Hematopoietic multipotent progenitor cell treated with erythropoietin and hydrocortisone succinate and interleukin-3 and kit ligand, for 17 days (in vitro differentiated cells): ENCODE results near the gene PHAX.
A peak's percentile ranks its signal among the peaks of the same experiment; 100 is the strongest.
"Not testable (repeated sequence)": the region's sequence is repeated elsewhere in the genome, so short reads cannot be mapped to it uniquely, and the experiment has no call there.

ENCODE experiments used
- DNase-seq: peaks from one replicate; pipeline ENCODE4 v3.0.0-alpha.2; 2015; ENCODE audit warnings: low spot score

PHAX gene

DNA sequence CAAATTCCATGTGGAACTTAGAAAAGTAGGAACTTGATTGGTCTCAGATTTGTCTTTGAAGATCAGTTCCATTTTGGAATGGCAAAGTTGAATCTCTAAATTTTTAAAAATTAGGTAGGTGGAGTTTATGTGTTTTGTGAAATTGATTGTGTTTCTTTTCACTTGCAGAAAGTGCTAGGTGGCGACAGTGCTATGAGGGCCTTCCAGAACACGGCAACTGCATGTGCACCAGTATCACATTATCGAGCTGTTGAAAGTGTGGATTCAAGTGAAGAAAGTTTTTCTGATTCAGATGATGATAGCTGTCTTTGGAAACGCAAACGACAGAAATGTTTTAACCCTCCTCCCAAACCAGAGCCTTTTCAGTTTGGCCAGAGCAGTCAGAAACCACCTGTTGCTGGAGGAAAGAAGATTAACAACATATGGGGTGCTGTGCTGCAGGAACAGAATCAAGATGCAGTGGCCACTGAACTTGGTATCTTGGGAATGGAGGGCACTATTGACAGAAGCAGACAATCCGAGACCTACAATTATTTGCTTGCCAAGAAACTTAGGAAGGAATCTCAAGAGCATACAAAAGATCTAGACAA is 2.8 kb downstream of the PHAX start:
- no peak for DNase-seq

DNA sequence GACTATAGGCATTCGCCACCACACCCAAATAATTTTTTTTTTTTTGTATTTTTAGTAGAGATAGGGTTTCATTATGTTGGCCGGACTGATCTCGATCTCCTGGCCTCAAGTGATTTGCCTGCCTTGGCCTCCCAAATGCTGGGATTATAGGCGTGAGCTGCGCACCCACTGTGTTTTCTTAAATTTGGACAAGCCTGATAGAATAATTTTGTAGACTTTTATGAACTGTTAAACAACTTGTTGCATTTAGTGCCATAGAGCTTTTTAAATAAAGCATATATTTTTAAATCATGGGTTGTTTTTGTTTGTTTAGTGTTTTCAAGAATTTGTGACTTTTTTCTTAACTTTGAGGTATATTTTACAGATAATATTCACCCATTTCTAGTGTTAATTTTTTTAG is 4.8 kb downstream of the PHAX start:
- no peak for DNase-seq

DNA sequence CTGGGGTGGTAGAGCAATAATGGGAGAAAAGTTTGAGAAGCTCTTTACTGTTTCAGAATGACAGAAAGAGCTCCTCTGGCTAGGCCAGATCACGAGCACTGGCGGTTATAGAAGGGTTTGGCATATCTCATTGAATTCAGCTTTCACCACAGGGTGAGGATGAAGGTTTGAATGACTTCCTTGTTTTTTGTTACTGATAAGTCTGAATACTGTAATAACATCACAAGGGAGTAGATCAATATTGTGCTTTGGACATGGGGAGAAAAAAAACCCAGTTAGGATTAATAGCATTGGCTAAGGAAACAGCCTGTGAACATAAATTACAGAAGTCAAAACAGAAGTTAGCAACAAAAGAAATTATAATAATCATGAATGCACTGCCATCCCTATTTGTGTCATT is 9.4 kb downstream of the PHAX start:
- DNase-seq: no peak

DNA sequence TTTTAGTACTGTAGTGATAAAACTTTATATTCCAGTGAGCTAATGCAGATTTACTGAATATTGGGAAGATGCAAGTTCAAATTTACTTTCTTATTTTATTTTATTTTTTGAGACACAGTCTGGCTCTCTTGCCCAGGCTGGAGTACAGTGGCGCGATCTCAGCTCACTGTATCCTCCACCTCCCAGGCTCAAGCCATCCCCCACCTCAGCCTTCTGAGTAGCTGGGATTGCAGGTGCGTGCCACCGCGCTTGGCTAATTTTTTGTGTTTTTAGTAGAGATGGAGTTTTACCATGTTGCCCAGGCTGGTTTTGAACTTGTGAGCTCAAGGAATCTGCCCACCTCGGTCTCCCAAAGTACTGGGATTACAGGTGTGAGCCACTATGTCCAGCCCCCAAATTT is 9.9 kb downstream of the PHAX start:
- no peak for DNase-seq

DNA sequence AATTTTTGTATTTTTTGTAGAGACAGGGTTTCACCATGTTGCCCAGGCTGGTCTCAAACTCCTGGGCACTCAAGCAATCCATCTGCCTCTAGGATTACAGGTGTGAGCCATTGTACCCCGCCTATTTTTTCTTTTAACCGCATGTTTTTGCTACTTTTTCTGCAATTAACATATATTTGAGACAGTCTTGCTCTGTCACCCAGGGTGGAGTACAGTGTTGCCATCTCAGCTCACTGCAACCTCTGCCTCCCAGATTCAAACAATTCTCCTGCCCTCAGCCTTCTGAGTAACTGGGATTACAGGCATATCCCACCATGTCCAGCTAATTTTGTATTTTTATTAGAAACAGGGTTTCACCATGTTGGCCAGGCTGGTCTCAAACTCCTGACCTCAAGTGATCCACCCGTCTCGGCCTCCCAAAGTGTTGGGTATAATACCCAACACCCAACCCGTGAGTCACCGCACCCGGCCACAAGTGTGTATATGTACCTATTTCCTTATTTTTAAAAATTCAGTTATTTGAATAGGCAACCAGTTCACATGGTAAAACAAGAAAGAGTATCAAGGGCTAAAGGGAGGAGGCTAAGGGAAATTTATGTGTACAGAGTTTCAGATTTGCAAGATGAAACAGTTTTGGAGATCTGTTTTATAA is 13.3 kb downstream of the PHAX start:
- no peak for DNase-seq

DNA sequence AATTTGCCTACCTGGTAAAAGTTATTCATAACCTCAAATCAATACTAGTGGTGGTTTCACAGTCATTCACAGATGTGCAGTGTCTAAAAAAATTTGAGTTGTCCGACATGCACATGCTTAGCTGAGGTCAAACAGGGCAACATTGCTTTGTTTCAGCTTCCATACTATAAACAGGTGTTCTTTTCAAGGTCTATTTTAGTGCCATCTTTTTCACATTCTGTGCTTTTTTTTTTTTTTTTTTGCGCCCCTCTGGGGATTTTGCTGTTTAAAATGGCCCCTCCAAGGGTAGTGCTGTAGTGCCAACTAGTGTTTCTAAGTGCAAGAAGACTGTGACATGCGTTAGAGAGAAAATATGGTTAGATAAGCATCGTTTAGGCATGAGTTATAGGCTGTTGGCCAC is 14.5 kb downstream of the PHAX start:
- DNase-seq: no peak

DNA sequence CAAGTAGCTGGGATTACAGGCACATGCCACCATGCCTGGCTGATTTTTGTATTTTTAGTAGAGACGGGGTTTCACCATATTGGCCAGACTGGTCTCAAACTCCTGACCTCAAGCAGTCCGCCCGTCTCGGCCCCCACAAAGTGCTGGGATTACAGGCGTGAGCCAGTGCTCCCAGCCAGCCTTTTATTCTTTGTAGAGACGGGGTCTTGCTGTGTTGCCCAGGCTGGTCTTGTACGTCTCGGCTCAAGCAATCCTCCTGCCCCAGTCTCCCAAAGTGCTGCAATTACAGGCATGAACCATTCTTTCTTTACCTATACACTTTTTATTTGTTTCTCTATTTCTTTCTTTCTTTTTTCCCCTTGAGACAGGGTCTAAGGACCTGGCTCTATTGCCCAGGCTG is 16.9 kb downstream of the PHAX start:
- not testable (repeated sequence) for DNase-seq

DNA sequence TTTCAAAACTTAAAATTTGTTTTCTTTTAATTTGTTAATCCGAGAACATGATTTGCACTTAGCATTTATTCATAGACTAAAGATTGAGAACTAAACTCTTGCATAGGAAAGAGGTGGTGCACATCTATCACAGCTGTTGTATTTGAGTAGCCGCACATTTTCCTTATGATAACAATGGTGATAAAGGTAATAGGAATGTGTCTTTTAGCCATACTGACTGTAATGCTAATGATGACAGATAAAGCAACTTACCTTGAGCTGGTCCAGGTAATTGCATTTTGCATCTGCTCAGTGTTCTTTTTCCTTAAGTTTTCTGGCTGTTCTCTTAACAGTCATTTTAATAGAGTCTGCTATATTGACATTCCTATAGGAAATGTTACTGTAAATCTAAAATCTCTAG is 19.0 kb downstream of the PHAX start:
- no peak for DNase-seq

DNA sequence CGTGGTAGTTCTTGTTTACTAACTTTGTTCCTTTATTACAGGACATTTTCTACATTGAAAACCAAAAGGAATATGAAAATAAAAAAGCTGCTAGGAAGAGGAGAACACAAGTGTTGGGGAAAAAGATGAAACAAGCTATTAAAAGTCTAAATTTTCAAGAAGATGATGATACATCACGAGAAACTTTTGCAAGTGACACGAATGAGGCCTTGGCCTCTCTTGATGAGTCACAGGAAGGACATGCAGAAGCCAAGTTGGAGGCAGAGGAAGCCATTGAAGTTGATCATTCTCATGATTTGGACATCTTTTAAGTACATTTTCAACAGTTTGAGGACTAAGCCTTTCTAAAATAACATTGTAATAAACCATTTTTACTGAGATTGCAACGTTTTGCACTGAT is 23.8 kb downstream of the PHAX start:
- no peak for DNase-seq

DNA sequence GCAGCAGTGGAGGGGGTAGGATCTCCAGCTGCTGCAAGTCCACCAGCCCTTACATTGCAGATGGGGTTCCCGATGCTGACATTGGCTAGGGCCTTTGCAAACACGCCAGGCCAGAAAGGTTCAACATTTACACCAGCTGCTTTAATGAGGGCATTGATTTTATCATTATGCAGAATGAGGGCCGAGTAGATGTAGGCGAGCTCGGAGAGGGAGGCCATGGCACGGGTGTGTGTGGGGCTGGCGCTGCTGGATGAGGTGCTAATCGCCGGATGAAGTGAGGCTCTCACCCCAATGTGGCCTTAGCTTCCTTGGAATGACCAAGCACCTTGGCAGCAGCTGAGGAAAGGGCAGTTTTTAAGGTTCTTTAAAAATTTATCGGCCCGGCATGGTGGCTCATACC is 27.4 kb downstream of the PHAX start:
- no peak for DNase-seq

DNA sequence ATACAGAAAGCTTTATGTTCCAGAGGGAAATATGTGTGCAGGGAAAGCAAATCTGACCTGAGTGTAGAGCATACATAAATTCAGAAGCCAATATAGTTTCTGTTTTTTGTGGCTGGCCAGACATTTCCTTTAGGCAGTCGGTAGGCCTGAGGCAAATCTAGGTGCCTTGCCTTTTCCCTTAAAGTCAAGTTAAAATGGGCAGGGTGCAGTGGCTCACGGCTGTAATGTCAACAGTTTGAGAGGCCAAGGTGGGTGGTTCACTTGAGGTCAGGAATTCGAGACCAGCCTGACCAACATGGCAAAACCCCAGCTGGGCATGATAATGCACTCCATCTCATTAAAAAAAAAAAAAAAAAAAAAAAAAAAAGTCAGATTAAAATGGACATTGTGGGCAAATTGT is 31.2 kb downstream of the PHAX start:
- no peak for DNase-seq

DNA sequence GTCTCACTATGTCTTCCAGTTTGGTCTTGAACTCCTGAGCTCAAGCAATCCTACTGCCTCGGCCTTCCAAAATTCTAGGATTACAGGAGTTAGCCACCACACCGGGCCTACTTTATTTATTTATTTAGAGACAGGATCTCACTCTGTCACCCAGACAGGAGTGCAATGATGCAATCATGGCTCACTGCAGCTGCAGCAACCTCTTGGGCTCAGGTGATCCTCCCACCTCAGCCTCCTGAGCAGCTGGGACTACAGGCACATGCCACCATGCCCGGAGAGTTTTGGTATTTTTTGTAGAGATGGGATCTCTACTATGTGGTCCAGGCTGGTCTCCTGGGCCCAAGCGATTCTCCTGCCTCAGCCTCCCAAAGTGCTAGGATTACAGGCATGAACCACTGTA is 32.8 kb downstream of the PHAX start:
- no peak for DNase-seq

DNA sequence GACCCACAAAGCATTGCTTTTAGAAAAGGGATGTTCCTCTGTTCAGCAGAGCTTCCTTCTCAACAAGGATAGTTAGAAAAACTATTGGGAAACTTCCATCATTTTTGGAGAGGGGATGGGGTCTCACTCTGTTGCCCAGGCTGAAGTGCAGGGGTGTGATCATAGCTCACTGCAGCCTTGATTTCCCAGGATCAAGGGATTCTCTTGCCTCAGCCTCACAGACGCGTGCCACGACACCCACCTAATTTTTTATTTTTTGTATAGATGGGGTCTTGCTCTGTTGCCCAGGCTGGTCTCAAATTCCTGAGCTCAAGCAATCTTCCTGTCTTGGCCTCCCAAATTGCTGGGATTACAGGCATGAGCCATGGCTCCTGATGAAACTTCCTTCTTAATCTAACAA is 34.8 kb downstream of the PHAX start:
- no peak for DNase-seq

DNA sequence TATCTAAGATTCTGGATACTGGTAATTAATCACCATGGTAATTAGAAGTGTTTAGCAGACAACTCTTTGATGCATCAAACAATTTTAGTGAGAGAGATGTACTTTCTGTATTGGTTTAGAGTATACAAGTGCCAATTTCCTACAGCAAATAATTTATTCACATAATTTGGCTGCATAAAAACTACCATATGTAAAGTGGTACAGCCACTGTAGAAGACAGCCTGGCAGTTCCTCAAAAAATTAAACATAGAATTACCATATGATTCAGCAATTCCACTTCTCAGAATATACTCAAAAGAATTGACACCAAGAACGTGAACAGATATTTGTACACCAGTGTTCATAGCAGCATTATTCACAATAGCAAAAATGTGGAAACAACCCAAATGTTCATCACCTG is 36.2 kb downstream of the PHAX start:
- DNase-seq: no peak

DNA sequence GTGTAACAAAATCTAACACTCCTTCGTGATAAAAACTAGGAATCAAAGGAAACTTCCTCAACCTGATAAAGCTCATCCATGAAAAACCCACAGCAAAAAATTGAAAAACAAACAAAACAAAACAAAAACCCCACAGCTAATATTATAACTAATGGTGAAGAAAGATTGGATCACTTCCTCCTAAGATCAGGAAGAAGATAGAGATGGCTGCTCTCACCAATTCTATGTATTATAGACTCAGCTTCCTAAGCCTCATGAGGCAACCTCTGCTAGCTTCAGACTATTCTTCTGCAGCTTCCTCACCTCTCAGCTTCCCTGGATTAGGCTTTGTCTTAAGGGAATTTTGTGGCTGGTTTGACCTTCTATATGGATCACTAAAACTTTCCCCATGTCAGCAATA is 40.1 kb downstream of the PHAX start:
- no peak for DNase-seq

DNA sequence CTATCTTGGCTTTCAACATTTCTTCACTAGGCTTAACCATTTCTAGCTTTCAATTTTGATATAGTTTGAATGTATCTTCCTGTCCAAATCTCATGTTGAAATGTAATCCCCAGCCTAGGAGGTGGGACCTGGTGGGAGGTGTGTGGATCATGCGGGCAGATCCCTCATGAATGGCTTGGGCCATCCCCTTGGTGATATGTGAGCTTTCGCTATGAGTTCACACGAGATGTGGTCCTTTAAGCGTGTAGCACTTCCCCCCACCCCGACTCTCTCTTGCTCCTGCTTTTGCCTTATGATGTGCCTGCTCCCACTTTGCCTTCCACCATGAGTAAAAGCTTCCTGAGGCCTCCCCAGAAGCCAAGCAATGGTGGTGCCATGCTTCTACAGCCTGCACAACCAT is 40.6 kb downstream of the PHAX start:
- DNase-seq: no peak

DNA sequence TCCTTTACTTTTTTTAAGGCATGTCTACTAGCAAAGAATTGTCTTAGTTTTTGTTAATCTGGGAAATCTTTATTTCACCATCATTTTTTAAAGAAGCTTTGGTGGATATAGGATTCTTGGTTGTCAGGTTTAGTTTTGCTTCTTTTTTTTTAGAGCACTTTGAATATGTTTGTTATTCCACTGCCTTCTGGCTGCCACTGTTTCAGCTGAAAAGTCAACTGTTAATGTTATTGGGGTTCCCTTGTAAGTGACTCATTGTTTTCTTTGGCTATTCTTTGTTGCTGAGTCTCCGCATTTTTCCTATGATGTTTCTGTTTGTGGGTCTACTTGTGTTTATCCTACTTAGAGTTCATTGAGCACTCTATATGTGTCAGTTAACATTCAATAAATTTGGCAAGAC is 44.4 kb downstream of the PHAX start:
- DNase-seq: no peak

DNA sequence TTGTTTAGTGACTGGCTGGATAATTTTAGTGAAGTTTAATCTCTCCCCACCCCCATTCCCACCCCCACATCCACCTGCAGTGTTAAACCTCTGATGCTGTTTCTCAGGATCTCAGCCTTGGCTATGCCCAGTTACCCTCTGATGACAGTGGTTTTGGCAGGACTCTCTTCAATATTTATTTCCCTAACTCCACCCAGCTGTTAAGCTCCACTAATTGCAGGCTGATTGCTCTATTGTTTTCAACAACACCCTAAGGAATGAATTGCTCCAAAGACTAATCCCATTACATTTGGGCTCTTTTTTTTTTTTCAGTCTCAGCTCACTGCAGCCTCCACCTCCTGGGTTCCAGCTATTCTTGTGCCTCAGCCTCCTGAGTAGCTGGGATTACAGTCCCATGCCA is 46.3 kb downstream of the PHAX start:
- no peak for DNase-seq

DNA sequence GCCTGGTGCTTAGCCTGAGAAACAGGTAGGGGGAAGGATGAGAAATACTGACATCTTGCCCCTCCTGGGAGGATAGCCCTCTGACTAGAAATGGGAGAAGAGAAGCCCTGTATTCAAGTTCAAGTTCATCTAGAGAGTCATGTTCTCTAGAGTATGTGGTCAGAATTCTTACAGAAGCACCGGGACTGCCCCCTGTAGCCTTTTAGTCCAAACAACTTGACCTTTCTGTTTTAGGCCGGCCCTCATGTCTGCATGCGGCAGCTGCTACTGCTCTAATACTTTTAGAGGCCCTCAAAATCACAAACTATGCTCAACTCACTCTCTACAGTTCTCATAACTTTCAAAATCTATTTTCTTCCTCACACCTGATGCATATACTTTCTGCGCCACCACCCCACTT is 47.7 kb downstream of the PHAX start:
- no peak for DNase-seq

DNA sequence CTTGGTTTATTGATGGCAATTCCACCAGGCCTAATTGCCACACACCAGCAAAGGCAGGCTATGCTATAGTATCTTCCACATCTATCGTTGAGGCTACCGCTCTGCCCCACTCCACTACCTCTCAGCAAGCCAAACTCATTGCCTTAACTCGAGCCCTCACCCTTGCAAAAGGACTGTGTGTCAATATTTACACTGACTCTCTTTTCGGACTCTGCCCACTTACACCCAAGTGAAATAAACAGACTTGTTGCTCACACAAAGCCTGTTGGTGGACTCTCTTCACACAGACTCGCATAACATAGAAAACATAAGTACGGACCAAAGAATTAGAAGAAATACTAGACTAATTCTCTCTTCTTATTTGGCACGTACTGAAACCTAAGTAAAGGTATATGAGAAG is 48.3 kb downstream of the PHAX start:
- DNase-seq: not testable (repeated sequence)

DNA sequence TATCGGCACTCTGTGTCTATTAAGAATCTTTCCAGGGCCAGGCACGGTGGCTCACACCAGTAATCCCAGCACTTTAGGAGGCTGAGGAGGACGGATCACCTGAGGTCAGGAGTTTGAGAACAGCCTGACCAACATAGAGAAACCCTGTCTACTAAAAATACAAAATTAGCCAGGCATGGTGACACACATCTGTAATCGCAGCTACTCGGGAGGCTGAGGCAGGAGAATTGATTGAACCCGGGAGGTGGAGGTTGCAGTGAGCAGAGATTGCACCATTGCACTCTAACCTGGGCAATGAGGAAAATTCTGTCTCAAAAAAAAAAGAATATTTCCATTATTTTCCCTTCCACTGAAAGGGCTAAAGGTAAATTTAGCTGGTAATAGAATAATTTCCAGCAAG is 49.0 kb downstream of the PHAX start:
- not testable (repeated sequence) for DNase-seq

DNA sequence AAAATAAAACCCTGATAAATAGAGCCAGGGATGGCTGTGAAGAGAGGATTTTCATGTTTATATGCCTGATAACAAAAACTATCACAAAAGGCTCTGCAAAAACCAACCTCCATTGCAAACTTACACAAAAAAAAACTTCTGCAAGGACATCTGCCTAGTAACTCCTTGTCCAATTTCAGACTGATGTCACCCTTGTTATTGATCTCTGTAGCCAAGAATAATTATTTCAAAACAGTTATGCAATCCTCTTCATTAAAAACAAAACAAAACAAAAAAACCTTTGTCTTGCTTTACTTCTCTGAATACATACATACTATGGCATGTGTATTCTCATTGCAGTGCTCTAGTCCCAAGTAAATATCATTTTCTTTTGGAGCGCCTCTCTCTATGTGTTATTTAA is 49.7 kb downstream of the PHAX start:
- no peak for DNase-seq

DNA sequence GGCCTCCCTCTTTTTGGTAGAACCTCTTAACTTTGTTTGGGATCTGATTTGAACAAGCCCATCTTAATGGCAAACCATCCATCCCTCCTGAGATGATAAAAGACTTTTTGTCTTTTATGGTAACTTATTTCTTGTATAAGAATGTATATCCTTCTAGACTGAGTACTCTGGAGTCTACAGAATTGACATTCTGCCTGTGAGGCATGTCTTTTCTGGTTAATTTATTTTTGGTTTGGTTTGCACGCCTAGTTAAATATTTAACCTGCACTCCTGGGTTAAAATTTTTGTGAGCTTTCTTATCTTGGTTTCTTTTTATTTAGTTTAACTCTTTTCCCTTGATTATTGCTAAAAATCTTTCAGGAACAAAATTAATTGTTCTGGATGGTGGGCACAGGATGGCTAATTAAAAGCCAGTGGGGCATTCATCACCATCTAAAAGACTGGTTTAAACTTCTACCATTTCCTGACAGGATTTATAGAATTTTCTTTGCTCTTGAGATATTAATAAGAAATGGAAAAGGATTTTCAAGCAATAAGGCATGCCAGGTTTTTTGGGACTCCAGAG is 50.3 kb downstream of the PHAX start:
- DNase-seq: no peak

DNA sequence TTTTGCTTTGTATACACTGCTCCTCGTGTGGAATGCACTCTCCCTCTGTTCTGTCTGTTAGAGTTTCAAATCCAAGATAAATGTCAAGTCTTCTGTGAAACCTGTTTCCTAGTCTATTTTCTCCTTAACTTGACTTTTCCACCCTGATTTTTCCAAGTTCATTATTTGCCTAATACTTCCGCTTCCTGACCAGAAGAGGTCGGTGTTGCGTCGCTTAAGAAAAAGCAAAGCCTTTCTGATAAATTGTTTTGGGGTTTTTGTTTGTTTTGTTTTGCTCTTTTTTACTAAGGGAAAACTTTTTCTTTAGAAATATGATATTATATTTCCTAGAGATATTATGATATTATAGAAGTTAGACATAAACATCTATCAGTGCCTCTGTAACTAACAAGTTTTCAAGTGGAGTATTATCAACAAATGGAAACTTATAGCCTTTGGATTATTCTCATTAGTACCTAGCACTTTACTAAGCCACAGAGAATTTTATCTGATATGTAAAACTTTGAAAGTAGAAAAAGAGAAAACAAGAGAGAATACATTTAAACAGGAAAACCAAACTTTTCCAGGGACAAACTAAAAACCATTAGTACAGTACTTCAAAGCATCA is 55.8 kb downstream of the PHAX start:
- peak; percentile 52 for DNase-seq
